Smooth muscle cell of the coronary artery (primary cell): ENCODE results near the gene RCSD1. TPM values are rescaled to one million over a fixed set of nuclear protein-coding genes. Genes with fewer than 3 reads are reported as not detected.

Source experiments
- total RNA-seq: library from RNA; depleted of rRNA; stranded (reverse); fragments of >200 nt; gene quantifications from 2 replicates; pipeline ENCODE4 v1.2.3, GENCODE V29; 2014; ENCODE audit warnings: low replicate concordance

Gene RCSD1, protein sequence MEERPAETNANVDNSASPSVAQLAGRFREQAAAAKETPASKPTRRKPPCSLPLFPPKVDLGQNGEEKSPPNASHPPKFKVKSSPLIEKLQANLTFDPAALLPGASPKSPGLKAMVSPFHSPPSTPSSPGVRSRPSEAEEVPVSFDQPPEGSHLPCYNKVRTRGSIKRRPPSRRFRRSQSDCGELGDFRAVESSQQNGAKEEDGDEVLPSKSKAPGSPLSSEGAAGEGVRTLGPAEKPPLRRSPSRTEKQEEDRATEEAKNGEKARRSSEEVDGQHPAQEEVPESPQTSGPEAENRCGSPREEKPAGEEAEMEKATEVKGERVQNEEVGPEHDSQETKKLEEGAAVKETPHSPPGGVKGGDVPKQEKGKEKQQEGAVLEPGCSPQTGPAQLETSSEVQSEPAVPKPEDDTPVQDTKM
- total RNA-seq, result 0.08 and 0.12 TPM in 2 replicates

DNA sequence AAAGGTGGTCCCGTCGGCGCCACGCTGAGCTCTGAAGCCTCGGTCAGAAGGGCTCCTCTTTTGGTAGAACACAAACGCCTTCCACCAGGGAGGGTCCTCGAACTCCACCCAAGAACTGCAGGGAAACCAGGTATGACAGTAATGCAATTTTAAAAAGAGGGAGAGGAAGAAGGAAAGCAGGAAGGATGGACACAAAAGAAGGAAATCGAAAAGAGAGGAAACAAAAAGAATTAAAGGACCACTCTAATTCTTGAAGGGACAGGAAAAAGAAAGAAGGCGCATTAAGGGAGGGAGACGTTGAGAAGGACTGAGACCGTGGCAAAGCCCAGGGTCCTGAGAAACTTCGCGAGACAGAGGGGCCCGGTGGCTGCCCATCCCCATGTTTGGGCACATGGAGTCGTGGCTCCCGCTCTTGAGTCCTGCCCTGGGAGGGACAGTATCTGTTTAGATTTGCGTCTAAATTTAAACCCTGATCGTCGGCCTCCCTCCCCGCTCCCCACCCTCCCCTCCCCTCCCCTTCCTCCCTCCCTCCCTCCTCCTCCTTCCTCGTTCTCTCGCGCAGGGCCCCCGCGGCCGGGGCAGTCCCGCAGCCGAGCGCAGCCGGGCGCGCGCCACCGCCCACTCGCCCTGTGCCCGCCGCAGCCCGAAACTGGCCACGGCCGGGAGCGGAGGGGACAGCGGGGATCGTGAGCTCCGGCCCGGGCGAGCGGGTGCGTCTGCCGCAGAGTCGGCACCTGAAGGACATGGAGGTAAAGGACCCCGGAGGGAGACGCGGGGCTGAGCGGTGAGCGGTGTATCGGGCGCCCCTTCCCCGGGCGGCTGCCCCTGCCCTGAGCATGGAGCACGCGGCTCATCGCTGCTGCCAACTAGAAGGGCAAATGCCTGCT lies at the start of gene RCSD1:
RCSD1 (plus strand) TSS at position 552 of the 887 bp plus-strand sequence; CDS start at position 744, 192 bp downstream.

DNA sequence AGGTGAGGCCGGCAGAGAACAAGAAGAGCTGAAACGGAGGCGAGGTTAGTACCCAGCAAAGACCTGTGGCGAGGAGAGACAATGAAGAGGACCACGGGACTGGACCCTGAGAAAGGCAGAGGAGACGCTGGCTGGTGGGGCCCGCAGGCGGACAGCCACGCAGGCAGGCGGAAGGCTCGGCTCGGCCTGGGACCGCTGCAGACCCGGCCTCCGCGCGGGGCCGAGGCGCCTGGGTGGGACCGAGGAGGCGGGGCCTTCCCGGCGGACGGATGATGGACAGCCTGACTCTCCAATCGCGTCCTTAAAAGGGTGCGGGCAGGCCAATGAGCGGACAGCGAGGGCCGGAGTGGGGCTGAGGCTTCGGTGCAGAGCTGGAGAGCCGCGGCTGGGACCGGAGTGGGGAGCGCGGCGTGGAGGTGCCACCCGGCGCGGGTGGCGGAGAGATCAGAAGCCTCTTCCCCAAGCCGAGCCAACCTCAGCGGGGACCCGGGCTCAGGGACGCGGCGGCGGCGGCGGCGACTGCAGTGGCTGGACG lies 91.7 kb downstream of the RCSD1 start, which contains the start of gene MPZL1:
MPZL1 (plus strand) TSS at position 366 of the 535 bp plus-strand sequence. CDS start 170 bp downstream, outside the sequence.

Other genes starting within 250 kb of the RCSD1 start
- 0.12 TPM in 1 of 2 replicates, not detected in the other for gene CD247, start 111.7 kb upstream of the RCSD1 start, total RNA-seq
- gene CREG1, start 76.5 kb upstream of the RCSD1 start, total RNA-seq, result 16.8 and 54.9 TPM in 2 replicates
- 78.5 and 90.7 TPM in 2 replicates for gene MPZL1, start 91.8 kb downstream of the RCSD1 start, total RNA-seq